ENCODE measurements around the gene C1QL4. TPM values are rescaled to one million over a fixed set of nuclear protein-coding genes. Genes with fewer than 3 reads are reported as not detected.

The C1QL4 gene
- total RNA-seq, 1 donor from 2014 or later, result 0.63 TPM

- Mint-ChIP-seq H3K36me3 (ENCODE audit: low read depth) (no peaks in the 10 kb centered on the region), H3K9me3 (no peaks in the 10 kb centered on the region), H3K27me3 (ENCODE audit: low read depth) (peaks cover 7% of the 10 kb centered on the region), H3K4me3 (peak overlapping the region; percentile 5), H3K27ac (ENCODE audit: unreplicated experiment) (no peak overlapping the region), H3K4me1 (peaks cover 23% of the 10 kb centered on the region)
- DNase-seq (ENCODE audit: low read depth, low spot score), result no peak
- TF ChIP-seq, protein P1, sequence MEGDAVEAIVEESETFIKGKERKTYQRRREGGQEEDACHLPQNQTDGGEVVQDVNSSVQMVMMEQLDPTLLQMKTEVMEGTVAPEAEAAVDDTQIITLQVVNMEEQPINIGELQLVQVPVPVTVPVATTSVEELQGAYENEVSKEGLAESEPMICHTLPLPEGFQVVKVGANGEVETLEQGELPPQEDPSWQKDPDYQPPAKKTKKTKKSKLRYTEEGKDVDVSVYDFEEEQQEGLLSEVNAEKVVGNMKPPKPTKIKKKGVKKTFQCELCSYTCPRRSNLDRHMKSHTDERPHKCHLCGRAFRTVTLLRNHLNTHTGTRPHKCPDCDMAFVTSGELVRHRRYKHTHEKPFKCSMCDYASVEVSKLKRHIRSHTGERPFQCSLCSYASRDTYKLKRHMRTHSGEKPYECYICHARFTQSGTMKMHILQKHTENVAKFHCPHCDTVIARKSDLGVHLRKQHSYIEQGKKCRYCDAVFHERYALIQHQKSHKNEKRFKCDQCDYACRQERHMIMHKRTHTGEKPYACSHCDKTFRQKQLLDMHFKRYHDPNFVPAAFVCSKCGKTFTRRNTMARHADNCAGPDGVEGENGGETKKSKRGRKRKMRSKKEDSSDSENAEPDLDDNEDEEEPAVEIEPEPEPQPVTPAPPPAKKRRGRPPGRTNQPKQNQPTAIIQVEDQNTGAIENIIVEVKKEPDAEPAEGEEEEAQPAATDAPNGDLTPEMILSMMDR (conservative IDR thresholded peaks at IDR 0.05), result no peak
Measured at GRCh38 chr12:49365542-49365941, 28.6 kb upstream of the C1QL4 start.

DNA sequence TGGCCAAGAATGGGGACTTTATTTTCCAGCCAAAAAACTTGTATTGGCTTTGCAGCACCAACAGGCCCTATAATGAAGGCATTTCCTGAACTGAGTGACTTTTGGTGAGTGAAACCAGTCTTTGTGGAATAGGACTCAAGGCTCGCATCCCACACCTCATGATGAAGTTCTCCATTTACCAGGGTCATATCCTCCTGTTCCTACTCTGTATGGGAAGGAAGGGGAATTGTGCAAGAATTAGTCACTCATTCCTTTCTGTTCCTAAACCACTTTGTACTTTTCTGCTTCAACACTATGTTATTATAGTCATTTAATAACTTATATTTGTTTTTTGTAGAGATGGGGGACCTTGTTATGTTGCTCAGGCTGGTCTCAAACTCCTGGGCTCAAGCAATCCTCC is 28.0 kb upstream of the C1QL4 start:
- H3K27ac Mint-ChIP-seq (ENCODE audit: unreplicated experiment), result no peak overlapping the region
- DNase-seq (ENCODE audit: low read depth, low spot score), result no peak
- H3K36me3 Mint-ChIP-seq (ENCODE audit: low read depth), result no peaks in the 10 kb centered on the region
- peaks cover 7% of the 10 kb centered on the region for H3K27me3 Mint-ChIP-seq (ENCODE audit: low read depth)
- TF ChIP-seq, protein P1 (conservative IDR thresholded peaks at IDR 0.05), result no peak
- H3K4me3 Mint-ChIP-seq, result peak overlapping the region; percentile 49
- H3K4me1 Mint-ChIP-seq, result peaks cover 20% of the 10 kb centered on the region
- H3K9me3 Mint-ChIP-seq, result no peaks in the 10 kb centered on the region

- DNase-seq (ENCODE audit: low read depth, low spot score), result no peak
- no peak overlapping the region for H3K27ac Mint-ChIP-seq (ENCODE audit: unreplicated experiment)
- TF ChIP-seq, protein P1 (conservative IDR thresholded peaks at IDR 0.05), result no peak
- peaks cover 17% of the 10 kb centered on the region for H3K27me3 Mint-ChIP-seq (ENCODE audit: low read depth)
- H3K4me3 Mint-ChIP-seq, result no peak overlapping the region
- H3K36me3 Mint-ChIP-seq (ENCODE audit: low read depth), result no peaks in the 10 kb centered on the region
- no peaks in the 10 kb centered on the region for H3K9me3 Mint-ChIP-seq
- no peaks in the 10 kb centered on the region for H3K4me1 Mint-ChIP-seq
Measured at GRCh38 chr12:49362077-49362476, 25.1 kb upstream of the C1QL4 start.

- no peaks in the 10 kb centered on the region for H3K4me1 Mint-ChIP-seq
- DNase-seq (ENCODE audit: low read depth, low spot score), result no peak
- no peak overlapping the region for H3K4me3 Mint-ChIP-seq
- TF ChIP-seq, protein P1 (conservative IDR thresholded peaks at IDR 0.05), result no peak
- no peaks in the 10 kb centered on the region for H3K9me3 Mint-ChIP-seq
- no peak overlapping the region for H3K27ac Mint-ChIP-seq (ENCODE audit: unreplicated experiment)
- H3K27me3 Mint-ChIP-seq (ENCODE audit: low read depth), result peaks cover 27% of the 10 kb centered on the region
- H3K36me3 Mint-ChIP-seq (ENCODE audit: low read depth), result no peaks in the 10 kb centered on the region
Measured at GRCh38 chr12:49359671-49360070, 22.7 kb upstream of the C1QL4 start.

GRCh38 chr12:49358483-49359141 is 21.6 kb upstream of the C1QL4 start:
- peak; percentile 57 for DNase-seq (ENCODE audit: low read depth, low spot score)
- H3K36me3 Mint-ChIP-seq (ENCODE audit: low read depth), result no peaks in the 10 kb centered on the region
- no peaks in the 10 kb centered on the region for H3K4me1 Mint-ChIP-seq
- no peak overlapping the region for H3K27ac Mint-ChIP-seq (ENCODE audit: unreplicated experiment)
- H3K9me3 Mint-ChIP-seq, result no peaks in the 10 kb centered on the region
- H3K27me3 Mint-ChIP-seq (ENCODE audit: low read depth), result peaks cover 31% of the 10 kb centered on the region
- TF ChIP-seq, protein P1 (conservative IDR thresholded peaks at IDR 0.05), result peak; percentile 91
- peak overlapping the region; percentile 22 for H3K4me3 Mint-ChIP-seq
